HG03354 (cell line): ENCODE measurements around the gene KCNQ1OT1.

Source experiments
- ATAC-seq: cut with Tn5 transposase; IDR thresholded peaks from one replicate; pipeline ENCODE4 v1.9.1; 2021; ENCODE audit warnings: mild to moderate bottlenecking; ENCODE audit not compliant: unreplicated experiment, poor library complexity, severe bottlenecking

The KCNQ1OT1 gene

DNA sequence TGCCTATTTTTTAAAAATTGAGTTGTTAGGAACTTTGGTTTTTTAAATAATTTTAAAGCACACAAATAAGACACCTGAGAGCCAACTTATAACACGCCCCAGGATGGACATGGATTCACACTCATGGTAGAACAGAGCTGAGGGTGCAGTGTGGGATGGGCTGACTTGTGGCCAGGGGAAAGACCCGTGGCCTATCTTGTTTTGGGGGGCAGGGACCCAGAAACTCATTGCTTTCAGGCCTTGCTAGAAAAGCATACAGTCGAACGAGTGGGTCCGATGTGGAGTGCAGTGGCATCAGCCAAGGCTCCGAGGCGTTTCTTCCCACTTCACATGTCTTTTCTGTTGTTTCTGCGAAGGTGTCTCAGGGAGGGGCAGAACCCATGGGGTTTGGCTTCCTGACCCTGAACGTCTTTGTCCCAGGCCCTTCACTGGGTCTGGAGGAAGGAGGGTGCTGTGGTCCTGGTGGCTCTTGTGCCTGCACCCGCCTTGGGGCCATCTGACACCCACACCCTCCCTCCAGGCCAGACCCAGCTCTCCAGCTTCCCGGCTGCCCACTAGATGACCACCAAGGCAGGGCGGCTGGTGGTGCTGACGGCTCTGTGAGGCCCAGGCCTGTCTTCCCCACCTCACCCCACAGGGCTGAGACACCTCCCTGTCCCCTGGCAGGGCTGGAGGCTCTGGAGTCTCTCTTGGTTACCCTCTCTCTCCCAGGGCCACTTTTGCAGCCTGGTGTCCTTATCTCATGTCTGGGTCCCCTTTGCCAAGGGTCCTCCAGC, 134.2 kb downstream of the KCNQ1OT1 start:
- ATAC-seq = no peak

DNA sequence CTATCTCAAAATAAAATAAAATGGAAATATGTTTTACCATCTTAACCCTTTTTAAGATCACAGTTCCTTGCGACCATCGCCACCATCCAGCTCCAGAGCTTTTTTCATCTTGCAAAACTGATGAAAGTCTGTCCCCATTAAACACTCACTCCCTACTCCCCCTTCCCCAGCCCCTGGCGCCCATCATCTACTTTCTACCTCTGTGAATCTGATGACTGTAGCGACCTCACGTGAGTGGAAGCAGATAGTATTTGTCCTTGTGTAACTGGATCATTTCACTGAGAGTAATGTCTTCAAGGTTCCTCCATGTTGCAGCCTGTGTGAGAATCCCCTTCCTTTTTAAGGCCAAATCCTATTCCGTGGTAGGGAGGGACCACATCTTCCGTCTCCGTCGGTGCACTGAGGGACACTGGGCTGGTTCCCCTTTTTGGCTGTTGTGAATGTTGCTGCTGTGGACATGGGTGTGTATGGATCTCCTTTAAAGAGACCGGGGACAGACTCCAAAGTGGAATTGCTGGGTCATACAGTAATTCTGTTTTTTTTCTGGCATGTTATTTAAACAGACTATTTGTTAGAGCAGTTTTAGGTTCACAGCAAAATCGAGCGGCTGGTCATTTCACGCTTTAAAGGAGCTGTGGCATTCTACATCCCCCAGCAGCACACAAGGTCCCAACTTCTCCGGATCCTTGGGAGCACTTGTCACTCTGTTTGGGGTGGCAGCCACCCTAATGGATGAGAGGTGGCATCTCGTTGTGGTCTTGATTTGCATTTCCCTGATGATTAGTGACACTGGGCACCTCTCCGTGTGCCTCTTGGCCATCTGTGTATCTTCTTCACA, 135.0 kb downstream of the KCNQ1OT1 start:
- no peak for ATAC-seq

DNA sequence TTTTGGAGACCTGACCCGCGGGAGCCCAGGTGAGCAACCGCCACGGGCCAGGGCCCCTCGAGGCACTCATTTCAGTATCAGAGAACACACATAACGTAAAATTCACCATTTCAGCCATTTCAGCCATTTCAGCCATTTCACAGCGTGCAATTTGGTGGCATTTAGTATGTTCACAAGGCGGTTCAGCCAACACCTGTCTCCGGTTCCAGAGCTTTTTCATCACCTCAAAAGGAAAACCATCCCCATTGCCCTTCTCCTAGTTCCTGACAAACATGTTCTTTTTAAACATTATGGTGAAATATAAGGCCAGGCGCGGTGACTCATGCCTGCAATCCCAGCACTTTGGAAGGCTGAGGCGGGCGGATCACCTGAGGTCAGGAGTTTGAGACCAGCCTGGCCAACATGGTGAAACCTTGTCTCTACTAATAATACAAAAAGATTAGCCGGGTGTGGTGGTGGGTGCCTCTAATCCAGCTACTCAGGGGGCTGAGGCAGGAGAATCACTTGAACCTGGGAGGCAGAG, 135.7 kb downstream of the KCNQ1OT1 start:
- no peak for ATAC-seq

DNA sequence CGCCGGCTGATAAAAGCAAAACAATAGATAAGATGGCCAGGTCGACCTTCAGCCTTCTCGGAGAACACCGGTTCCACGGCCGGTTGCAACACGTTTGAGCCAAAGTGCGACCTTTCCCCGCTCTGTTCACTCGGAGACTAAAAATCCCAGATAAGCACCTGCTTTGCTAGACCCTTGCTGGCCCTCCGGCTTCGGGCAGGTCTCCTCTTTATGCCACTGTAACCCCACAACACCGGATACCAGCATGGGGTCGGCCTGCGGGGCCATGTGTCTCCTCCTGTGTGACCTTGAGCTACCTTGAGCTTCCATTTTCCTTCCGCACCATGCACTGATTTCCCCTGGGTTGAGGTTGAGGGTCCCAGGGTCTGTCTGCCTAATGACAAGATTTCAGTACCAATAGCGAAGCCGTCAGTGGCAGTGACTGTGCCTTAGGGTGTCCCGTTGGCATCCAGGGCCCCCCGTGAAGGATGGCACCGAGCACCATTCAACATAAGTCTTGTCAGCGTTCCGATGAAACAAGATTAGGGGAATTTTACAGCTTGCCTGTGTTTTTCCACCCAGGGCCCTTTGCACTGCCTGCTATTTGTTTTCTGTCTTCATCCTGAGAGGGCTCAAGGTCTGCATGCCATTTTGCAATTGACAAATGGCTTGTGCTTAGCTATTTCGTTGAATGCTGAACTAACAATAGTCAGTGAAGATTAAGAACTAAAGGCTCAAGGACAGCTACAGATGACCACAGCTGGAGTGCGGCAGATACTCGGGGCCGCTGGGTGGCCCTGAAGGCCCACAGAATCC, 136.4 kb downstream of the KCNQ1OT1 start:
- no peak for ATAC-seq

DNA sequence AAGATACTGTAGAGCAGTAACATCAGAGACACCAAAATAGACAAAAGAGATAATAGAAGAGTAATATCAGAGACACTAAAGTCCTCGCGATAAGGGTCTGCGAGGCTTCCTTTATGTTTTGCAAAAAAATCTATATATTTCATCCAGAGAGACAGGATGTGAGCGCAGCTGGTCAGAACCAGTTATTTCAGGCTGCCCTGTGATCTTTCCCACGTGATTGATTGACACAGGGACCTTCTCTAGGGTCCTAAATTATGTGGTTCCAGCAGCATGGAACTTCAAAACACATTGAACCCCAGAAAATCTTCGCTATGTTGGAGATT, 136.9 kb downstream of the KCNQ1OT1 start:
- ATAC-seq = no peak

DNA sequence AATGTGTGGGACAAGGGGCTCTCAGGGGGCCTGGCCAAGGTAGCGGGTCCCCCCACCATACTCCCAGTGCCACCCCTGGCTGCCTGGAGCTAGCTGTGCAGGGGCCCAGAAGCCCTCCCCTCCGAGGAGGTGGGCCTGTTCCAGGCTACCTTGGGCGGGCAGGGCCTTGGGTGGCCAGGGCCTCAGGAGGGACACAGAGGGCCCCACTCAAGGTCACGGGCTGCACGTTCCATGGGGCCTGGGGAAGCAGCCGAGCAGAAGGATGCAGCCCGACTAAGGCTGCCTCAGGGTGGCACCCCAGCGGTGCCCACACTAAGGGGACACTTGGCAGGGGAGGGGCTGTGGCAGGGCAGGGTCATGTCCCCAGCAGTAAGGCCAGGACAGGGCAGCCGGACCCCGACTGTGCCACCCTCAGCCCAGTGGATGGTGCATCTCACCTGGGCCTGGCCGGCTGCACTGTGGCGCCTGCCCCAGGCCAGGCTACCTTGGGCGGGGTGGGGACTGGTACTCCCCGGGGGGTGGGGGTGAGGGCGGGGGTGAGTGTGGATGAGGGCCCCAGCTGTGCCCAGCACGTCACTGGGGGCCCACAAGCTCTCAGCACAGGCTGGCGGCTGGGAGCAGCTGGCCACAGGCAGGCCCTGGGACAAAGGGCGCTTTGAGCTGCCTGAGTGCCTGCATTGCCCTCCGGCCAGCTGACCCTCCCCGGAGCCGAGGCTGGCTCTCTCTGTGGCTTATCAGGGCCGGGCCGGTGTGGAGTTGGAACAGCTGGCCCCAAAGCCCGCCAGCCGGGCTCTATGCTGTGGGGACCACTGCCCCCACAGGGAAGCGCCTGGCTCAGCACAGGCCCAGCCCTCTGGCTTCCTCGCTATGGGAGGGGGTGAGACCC, 137.9 kb downstream of the KCNQ1OT1 start:
- ATAC-seq = no peak

DNA sequence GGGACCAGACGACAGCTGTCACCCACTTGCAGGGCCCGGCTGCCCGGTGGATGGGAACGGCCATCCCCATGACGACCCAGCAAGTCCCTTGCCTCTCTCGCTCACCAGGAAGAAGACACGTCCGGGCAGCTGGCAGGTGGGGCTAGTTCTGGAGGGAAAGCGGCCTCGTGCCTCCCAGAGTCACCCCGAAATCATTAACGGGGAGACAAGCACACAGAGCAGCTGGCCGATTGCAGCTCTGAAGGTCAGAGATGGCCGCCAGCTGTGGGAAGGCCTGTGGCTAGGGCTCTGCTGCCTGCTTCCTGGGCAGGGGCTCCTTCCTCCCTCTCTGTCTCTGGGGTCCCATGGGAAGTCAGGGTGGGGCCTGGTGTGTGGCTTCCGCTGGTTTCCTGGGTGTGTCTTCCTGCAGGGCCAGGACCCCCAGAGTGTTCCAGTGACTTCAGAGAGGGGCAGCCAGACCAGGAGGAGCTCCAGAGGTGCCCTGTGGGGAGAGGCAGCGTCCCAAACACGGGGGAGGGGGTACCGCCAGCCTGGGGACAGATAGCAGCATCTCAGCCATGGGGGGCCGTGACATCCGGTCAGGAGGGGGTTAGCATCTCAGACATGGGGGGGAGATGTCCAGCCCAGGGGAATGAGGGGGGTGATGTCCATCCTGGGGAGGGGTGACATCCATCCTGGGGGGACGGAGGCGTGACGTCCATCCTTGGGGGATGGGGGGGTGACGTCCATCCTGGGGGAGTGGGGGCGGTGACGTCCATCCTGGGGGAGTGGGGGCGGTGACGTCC, 140.1 kb downstream of the KCNQ1OT1 start:
- ATAC-seq = no peak

DNA sequence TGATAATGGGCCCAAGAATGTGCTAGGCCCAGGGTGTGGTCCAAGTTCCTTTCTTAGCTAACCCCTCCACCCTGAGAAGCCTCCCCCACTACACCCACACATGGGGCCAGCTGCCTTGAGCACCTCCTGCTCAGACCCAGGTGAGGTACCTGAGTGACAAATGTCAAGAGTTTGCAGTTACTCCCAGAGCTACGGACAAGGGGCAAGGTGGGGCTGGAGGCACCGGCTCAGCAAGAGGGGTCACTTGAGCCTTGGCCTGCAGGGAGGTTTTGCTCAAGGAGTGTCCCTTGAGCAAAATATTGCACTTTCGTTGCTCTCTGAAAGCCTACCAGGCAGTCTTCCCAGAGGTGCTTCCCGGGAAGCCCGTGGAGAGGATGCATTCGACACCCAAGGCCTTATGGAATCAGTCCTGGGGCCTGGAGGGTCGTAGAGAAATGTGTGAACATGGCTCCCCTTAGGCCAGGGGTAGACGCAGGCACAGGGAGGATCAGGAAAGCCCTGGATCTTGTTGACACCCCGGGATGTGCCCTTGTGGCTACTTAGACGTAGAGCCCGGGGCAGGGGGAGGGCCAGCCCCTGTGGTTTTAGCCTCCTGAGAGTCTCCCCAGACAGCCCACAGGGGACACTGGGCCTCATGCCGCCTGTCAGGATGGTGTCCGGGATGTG, 140.8 kb downstream of the KCNQ1OT1 start:
- ATAC-seq = no peak

DNA sequence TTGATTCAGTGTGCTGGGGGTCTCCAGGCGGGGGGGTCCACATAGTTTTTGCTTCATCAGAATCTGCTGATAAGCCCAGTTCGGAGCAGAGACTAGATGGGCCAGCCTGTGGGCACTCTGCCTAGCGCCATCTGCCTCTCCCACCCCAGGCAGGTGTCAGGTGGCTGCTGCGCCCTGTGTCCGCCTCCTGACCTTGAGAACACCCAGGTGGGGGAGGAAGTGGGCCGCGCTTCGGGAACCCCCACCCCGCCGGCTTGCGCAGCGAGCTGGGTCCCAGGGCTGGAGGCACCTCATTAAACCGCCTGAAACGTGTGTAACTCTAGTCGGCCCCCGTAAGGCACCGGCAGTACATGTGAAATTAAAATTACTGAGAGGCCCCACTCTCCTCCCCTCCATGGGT, 141.4 kb downstream of the KCNQ1OT1 start:
- ATAC-seq = no peak
